HepG2 (cell line): ENCODE measurements around the gene PPCDC. TPM values are rescaled to one million over a fixed set of nuclear protein-coding genes. Genes with fewer than 3 reads are reported as not detected.

Source experiments
- CAMTA2 ChIP-seq: sonication (generic); formaldehyde crosslinking; IDR thresholded peaks from 2 replicates; pipeline ENCODE4 v1.4.0; 2020; ENCODE audit warnings: mild to moderate bottlenecking, missing genetic modification reagents, borderline replicate concordance
- EZH2 ChIP-seq: conservative IDR thresholded peaks from 2 replicates; pipeline ENCODE4 v1.6.1; 2012; ENCODE audit warnings: mild to moderate bottlenecking, low read depth, low read length, moderate library complexity
- FOXC1 ChIP-seq: sonication (generic); formaldehyde crosslinking; IDR thresholded peaks from 2 replicates; pipeline ENCODE4 v1.8.0; 2022; ENCODE audit warnings: mild to moderate bottlenecking, missing genetic modification reagents, borderline replicate concordance
- MEIS1 ChIP-seq: sonication (generic); formaldehyde crosslinking; IDR thresholded peaks from 2 replicates; pipeline ENCODE4 v1.9.0; 2021; ENCODE audit warnings: mild to moderate bottlenecking, missing genetic modification reagents, moderate library complexity, borderline replicate concordance
- PHB2 ChIP-seq: fragments of 450-650 bp; IDR thresholded peaks from 2 replicates; pipeline ENCODE4 v1.6.1; 2018; ENCODE audit not compliant: partially characterized antibody
- SMYD3 ChIP-seq: sonication (generic); formaldehyde crosslinking; IDR thresholded peaks from 2 replicates; pipeline ENCODE4 v1.8.1; 2023; ENCODE audit warnings: mild to moderate bottlenecking, missing genetic modification reagents
- ZNF10 ChIP-seq: sonication (generic); formaldehyde crosslinking; IDR thresholded peaks from 2 replicates; pipeline ENCODE4 v1.4.0; 2020; ENCODE audit warnings: mild to moderate bottlenecking, low read depth, missing genetic modification reagents, borderline replicate concordance
- ZNF256 ChIP-seq: sonication (generic); formaldehyde crosslinking; conservative IDR thresholded peaks from 2 replicates; pipeline ENCODE4 v1.4.0; 2020; ENCODE audit warnings: missing genetic modification reagents
- ZNF614 ChIP-seq: IDR thresholded peaks from 2 replicates; pipeline ENCODE4 v1.6.1; 2018; ENCODE audit warnings: missing biosample characterization, missing genetic modification reagents, inconsistent platforms, borderline replicate concordance
- polyA plus RNA-seq, 8 experiments: library from polyadenylated mRNA; depleted of rRNA in 3 of 8; stranded (reverse) in 7 of 8; unstranded in 1 of 8; fragments of >200 nt; fragmentation: Illumina TruSeq in 4 of 8; extraction: Trizol in 4 of 8; gene quantifications; 2 replicates each; pipeline versions ENCODE4 v1.2.1 to v1.2.3, GENCODE V29; 2011 to 2016; ENCODE audit warnings: low read depth in 4 of 8, missing spikeins in 1 of 8, mixed read lengths in 1 of 8; ENCODE audit not compliant: insufficient read depth in 1 of 8
- total RNA-seq, 5 experiments: library from RNA; depleted of rRNA; stranded (reverse); fragments of >200 nt; fragmentation: Illumina TruSeq; extraction: Trizol; gene quantifications; 2 replicates each; pipeline ENCODE4 v1.2.3, GENCODE V29; 2016; ENCODE audit warnings: low read depth in 1 of 5
- TF ChIP-seq, protein P1 (sequence below), 2 experiments: IDR thresholded peaks; 2 replicates each; pipeline ENCODE4 v1.6.1; 2011 to 2012; ENCODE audit warnings: low read length in 2 of 2, borderline replicate concordance in 1 of 2, low read depth in 1 of 2, mild to moderate bottlenecking in 1 of 2, moderate library complexity in 1 of 2
- TF ChIP-seq, protein P2 (sequence below): sonication (generic); formaldehyde crosslinking; IDR thresholded peaks from 2 replicates; pipeline ENCODE4 v1.5.1; 2020; ENCODE audit warnings: mild to moderate bottlenecking, missing genetic modification reagents
- TF ChIP-seq, protein P3 (sequence below): sonication (generic); formaldehyde crosslinking; IDR thresholded peaks from 2 replicates; pipeline ENCODE4 v1.4.0; 2020; ENCODE audit warnings: missing genetic modification reagents, borderline replicate concordance
- TF ChIP-seq, protein P4 (sequence below): sonication (generic); formaldehyde crosslinking; IDR thresholded peaks from 2 replicates; pipeline ENCODE4 v1.8.1; 2022; ENCODE audit warnings: low read depth, mild to moderate bottlenecking, missing genetic modification reagents

PPCDC gene
- total and polyA plus RNA-seq, 2 of the 13 experiments (the other 11 are each of a cell fraction or from before 2014, with no cell fraction given): 12.3 to 12.8 TPM

DNA sequence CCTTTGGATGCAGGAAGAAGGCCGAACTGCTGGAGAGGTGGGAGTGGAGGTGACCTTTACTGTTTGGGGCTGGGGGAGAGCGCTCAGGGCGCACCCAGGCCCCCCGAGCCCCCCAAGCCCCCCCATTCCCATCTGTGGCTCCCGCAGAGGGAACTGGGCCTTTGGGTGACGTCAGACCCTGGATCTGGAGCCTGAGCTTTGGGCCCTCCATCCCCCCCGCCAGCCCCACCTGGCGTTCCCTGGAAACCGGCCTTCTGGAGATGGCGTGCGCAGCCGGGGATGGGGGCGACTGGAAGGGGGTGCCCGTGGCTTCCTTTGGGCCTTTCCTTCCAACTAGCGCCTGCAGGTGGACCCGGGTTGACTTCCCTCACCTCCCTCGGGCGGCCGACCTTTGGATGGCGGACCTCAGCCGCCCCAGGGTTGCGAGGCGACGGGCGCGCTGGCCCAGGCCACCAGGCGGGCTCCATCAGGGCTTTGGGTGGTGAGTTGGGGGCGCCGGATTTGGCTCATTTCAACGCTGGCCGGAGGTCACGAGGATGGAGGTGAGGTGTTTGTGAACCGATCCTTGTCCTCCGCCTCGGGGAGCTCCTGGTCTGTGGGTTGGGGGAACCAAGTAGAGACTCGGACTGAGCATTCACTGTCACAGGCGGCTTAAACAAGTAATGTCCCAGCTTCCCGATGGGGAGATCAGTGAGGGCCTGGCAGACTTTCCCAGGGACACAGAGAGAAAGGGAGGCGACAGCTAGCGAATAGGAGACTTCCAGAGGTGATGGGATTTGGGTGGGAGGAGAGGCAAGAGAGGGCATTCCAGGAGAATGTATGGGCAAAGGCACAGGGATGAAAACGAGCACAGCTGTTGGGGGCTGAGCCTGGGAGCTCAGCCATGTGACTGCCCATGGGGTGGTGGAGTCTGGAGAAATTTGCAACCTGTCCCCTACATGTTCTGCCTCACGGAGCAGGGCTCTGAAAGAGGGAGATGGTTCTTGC is 27.3 kb upstream of the PPCDC start (continued):
- TF ChIP-seq SMYD3 (CRISPR knock-in tag): no peak
- TF ChIP-seq, protein P1, sequence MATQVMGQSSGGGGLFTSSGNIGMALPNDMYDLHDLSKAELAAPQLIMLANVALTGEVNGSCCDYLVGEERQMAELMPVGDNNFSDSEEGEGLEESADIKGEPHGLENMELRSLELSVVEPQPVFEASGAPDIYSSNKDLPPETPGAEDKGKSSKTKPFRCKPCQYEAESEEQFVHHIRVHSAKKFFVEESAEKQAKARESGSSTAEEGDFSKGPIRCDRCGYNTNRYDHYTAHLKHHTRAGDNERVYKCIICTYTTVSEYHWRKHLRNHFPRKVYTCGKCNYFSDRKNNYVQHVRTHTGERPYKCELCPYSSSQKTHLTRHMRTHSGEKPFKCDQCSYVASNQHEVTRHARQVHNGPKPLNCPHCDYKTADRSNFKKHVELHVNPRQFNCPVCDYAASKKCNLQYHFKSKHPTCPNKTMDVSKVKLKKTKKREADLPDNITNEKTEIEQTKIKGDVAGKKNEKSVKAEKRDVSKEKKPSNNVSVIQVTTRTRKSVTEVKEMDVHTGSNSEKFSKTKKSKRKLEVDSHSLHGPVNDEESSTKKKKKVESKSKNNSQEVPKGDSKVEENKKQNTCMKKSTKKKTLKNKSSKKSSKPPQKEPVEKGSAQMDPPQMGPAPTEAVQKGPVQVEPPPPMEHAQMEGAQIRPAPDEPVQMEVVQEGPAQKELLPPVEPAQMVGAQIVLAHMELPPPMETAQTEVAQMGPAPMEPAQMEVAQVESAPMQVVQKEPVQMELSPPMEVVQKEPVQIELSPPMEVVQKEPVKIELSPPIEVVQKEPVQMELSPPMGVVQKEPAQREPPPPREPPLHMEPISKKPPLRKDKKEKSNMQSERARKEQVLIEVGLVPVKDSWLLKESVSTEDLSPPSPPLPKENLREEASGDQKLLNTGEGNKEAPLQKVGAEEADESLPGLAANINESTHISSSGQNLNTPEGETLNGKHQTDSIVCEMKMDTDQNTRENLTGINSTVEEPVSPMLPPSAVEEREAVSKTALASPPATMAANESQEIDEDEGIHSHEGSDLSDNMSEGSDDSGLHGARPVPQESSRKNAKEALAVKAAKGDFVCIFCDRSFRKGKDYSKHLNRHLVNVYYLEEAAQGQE (IDR thresholded peaks at IDR 0.05; ENCODE audit: borderline replicate concordance in 1 of 2, low read depth in 1 of 2, low read length in 2 of 2): no peak
- no peak for TF ChIP-seq ZNF614
- TF ChIP-seq FOXC1 (CRISPR knock-in tag): no peak
- TF ChIP-seq, protein P2, sequence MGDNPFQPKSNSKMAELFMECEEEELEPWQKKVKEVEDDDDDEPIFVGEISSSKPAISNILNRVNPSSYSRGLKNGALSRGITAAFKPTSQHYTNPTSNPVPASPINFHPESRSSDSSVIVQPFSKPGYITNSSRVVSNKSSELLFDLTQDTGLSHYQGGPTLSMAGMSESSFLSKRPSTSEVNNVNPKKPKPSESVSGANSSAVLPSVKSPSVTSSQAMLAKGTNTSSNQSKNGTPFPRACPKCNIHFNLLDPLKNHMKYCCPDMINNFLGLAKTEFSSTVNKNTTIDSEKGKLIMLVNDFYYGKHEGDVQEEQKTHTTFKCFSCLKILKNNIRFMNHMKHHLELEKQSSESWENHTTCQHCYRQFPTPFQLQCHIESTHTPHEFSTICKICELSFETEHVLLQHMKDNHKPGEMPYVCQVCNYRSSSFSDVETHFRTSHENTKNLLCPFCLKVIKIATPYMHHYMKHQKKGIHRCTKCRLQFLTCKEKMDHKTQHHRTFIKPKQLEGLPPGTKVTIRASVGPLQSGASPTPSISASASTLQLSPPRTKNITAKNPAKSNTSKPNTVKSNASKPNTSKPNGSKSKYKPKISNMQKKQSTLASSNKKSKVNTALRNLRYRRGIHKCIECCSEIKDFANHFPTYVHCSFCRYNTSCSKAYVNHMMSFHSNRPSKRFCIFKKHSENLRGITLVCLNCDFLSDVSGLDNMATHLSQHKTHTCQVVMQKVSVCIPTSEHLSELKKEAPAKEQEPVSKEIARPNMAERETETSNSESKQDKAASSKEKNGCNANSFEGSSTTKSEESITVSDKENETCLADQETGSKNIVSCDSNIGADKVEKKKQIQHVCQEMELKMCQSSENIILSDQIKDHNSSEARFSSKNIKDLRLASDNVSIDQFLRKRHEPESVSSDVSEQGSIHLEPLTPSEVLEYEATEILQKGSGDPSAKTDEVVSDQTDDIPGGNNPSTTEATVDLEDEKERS (CRISPR knock-in tag): 0 out of 2 replicates have a peak, but pooled peaks have one; percentile 14
- no peak for TF ChIP-seq ZNF10 (CRISPR knock-in tag)
- TF ChIP-seq PHB2: no peak
- peak; percentile 45; the same call in 1 of the 2 replicates for TF ChIP-seq MEIS1
- TF ChIP-seq CAMTA2 (CRISPR knock-in tag): no peak
- TF ChIP-seq, protein P3, sequence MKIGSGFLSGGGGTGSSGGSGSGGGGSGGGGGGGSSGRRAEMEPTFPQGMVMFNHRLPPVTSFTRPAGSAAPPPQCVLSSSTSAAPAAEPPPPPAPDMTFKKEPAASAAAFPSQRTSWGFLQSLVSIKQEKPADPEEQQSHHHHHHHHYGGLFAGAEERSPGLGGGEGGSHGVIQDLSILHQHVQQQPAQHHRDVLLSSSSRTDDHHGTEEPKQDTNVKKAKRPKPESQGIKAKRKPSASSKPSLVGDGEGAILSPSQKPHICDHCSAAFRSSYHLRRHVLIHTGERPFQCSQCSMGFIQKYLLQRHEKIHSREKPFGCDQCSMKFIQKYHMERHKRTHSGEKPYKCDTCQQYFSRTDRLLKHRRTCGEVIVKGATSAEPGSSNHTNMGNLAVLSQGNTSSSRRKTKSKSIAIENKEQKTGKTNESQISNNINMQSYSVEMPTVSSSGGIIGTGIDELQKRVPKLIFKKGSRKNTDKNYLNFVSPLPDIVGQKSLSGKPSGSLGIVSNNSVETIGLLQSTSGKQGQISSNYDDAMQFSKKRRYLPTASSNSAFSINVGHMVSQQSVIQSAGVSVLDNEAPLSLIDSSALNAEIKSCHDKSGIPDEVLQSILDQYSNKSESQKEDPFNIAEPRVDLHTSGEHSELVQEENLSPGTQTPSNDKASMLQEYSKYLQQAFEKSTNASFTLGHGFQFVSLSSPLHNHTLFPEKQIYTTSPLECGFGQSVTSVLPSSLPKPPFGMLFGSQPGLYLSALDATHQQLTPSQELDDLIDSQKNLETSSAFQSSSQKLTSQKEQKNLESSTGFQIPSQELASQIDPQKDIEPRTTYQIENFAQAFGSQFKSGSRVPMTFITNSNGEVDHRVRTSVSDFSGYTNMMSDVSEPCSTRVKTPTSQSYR (CRISPR knock-in tag): no peak
- no peak for TF ChIP-seq ZNF256 (CRISPR knock-in tag)
- no peak for TF ChIP-seq EZH2
- TF ChIP-seq, protein P4, sequence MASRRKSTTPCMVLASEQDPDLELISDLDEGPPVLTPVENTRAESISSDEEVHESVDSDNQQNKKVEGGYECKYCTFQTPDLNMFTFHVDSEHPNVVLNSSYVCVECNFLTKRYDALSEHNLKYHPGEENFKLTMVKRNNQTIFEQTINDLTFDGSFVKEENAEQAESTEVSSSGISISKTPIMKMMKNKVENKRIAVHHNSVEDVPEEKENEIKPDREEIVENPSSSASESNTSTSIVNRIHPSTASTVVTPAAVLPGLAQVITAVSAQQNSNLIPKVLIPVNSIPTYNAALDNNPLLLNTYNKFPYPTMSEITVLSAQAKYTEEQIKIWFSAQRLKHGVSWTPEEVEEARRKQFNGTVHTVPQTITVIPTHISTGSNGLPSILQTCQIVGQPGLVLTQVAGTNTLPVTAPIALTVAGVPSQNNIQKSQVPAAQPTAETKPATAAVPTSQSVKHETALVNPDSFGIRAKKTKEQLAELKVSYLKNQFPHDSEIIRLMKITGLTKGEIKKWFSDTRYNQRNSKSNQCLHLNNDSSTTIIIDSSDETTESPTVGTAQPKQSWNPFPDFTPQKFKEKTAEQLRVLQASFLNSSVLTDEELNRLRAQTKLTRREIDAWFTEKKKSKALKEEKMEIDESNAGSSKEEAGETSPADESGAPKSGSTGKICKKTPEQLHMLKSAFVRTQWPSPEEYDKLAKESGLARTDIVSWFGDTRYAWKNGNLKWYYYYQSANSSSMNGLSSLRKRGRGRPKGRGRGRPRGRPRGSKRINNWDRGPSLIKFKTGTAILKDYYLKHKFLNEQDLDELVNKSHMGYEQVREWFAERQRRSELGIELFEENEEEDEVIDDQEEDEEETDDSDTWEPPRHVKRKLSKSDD: no peak
